CD4-positive, alpha-beta T cell treated with Interferon gamma for 1 hour (primary cell): ENCODE results near the gene SUB1.
"Not testable (repeated sequence)": the region's sequence is repeated elsewhere in the genome, so short reads cannot be mapped to it uniquely, and the experiment has no call there.

ENCODE experiments used
- DNase-seq: peaks from one replicate; pipeline ENCODE4 v3.0.0-alpha.2; 2020

SUB1 gene

DNA sequence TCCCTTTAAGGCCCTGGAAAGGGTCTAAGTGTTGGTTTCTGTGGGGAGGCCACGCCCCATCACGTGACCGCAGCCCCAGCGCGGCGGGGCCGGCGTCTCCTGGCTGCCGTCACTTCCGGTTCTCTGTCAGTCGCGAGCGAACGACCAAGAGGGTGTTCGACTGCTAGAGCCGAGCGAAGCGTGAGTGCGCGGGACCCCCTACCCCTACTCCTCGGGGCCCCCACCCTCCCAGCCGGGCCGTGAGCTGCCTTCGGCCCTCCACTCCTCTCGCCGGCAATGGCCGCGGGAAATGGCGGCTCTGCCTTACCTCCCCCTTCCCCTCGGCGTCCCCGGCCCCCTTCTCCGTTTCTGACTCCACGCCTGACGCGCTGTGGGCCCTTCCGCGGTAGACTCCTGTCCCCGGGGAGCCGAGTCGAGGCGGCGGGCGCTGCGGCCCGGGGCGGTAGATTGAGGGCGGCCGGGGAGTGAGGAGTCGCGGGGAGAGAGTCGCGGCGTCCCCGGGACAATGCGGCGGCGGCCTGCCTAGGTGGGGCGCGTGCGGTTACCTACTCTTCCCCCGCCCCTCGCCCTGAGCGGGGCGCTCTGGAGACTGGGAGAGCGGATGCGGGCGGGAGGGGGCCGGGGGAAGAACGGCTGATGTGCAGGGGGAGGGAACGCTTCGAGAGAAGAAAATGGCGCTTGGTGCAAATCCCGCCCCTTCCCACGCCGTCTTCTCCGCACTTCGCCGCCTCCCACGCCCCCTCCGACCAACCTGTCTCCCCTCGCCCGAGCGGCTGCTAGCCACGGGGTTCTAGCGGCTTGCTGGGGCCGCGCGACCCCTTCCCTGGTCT lies at the start of gene SUB1:
Gene SUB1, plus strand, starts transcription at position 112 of the 830 bp plus-strand sequence. CDS start 2,956 bp downstream, outside the sequence.
- DNase-seq: peak; percentile 94

DNA sequence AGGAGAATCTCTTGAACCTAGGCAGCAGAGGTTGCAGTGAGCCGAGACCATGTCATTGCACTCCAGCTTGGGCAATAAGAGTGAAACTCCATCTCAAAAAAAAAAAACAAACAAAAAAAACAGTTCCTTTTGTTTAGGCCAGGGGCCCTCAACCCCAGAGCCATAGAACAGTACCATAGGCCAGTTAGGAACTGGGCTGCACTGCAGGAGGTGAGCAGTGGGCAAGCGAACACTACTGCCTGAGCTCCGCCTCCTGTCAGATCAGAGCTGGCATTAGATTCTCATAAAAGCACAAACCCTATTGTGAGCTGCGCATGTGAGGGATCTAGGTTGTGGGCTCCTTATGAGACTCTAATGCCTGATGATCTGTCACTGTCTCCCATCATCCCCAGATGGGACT lies 49.1 kb upstream of the SUB1 start:
- DNase-seq: no peak

DNA sequence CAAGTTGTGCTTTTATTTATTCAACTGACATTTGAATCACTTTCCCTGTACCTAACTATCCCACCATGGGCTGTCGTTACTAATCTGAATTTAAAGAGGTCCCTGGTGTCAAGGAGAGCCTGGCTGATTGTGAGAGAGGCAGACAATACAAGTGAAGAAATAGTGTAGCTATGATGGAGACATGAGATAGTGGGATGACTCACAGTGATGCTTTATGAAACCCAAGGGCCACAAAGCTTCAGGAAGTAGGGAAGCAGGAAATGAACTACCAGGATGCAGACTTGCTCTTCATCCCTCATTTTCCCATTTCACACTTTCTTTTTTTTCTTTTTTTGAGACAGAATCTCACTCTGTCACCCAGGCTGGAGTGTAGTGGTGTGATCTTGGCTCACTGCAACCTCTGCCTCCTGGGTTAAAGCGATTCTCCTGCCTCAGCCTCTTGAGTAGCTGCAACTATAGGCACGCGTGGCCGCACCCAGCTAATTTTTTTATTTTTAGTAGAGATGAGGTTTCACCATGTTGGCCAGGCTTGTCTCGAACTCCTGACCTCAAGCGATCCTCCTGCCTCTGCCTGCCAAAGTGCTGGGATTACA lies 47.8 kb upstream of the SUB1 start:
- DNase-seq: not testable (repeated sequence)

DNA sequence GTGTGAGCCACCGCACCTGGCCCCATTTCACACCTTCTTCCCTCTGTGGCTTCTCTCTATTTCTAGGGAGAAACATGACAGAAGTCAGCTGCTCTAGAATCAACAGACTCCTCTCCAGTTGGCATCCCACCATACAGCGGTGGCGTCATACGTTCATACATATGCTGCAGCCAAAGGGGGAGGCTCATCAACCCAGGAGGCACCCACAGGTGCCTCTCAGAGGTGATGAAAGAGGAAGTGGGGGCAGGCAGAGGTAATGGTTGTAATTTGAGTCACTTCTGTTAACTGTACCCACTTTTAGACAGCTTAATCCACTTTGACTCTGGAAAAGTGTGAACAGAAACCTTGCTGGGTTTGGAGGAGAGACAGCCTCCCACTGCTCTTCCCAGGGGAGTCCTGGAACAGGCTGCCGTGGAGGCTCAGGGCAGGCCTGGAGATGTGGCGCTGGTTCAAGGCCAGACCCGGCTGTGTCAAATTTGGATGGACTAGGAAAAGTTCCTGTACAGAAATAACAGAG lies 47.3 kb upstream of the SUB1 start:
- DNase-seq: peak; percentile 53

DNA sequence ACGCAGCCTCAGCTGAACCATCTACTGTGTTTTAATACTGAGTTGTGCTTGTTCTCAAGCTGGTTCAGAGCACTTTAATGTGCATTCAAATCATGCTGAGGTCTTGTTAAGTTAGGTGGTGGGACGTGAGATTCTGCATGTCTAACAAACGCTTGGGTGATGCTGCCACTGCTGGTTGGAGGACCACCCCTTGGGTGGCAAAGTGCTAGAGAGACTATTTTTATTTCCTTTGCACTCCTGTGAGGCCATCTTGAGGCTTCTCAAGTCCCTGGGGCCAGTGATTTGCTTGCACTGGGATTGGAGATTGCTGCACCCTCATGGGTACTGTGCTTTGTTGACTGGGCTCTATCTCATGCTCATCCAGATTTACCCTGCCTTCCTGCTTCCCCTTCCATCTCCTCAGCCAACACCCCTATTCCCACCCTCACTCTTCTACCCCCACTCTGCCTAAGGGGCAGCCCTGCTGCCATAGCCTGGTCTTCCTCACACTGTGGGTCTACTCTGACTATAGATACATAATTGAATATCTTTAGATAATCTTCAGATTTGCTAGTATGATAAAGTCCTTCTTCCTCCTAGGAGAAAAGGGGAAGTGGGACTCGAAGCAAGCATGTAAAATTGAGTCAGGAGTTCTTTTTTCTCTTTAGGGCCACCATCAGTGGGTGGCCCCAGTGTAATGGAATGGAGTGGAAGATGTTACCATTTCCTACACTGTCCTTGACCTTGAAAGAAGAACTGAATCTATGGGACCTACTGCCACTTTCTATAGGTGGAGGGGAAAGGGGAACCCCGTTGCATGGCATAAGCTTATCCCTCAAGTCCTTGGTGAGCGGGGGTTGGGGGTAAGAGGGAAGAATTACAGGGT lies 45.1 kb upstream of the SUB1 start:
- DNase-seq: no peak

DNA sequence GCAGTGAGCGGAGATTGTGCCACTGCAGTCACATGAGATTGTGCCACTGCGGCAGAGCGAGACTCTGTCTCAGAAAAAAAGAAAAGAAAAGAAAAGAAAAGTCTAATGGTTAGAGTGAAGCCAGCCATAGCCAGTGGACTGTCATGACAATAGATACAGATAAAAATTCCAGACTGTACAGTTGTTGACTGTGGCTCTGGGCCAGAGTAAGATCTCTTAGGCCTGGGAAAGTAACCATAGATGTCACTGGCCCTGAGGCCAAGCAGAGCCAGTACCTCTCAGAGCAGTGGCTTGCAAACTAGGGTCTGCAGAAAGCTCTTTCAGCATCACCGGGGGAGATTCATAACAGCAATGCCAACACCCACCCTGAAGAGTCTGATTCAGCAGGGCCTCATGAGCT lies 44.1 kb upstream of the SUB1 start:
- DNase-seq: no peak

DNA sequence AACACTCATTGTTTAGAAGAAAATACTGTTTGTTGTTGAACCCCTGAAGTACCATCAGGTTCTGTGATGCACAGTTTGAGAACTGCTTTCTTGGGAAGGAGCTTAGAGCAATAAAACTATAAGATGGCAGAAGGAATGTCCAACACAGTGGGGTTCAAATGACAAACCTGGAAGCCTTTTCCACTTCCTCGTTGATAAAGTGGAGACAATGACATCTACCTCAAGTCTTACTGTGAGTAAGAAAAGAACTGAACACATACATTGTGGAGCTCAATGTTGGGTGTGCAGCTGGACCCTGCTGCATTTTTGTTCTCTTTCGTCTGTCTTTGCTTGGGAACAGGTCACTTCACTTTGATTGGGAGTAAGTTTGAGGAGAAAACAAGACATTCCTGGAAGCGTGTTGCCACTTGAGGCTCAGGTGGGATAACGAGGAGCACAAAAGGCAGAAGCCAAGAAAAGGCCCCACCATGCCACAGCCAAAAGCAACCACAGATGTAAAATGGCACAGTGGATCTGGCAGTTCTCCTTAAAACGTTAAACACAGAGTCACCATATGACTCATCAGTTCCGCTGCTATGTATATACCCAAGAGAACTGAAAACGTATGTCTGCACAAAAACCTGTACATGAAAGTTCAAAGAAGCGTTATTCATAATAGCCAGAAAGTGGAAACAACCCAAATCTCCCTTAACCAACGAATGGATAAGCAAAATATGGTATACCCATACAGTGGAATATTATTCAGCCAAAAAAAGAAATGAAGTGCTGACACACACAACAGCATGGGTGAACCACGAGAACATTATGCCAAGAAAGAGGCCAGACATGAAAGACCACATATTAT lies 42.9 kb upstream of the SUB1 start:
- no peak for DNase-seq

DNA sequence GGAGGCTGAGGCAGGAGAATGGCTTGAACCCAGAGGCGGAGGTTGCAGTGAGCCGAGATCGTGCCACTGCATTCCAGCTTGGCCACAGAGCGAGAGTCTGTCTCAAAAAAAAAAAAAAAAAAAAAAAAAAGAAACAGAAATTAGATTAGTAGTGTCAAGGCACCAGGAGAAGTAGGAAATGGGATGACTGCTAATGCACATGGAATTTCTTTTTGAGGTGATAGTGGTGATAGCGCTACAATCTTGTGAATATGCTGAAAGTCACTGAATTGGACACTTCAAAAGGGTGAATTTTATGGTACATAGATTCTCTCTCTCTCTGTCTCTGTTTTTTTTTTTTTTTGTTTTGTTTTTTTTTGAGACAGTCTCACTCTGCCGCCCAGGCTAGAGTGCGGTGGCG lies 42.1 kb upstream of the SUB1 start:
- no peak for DNase-seq

DNA sequence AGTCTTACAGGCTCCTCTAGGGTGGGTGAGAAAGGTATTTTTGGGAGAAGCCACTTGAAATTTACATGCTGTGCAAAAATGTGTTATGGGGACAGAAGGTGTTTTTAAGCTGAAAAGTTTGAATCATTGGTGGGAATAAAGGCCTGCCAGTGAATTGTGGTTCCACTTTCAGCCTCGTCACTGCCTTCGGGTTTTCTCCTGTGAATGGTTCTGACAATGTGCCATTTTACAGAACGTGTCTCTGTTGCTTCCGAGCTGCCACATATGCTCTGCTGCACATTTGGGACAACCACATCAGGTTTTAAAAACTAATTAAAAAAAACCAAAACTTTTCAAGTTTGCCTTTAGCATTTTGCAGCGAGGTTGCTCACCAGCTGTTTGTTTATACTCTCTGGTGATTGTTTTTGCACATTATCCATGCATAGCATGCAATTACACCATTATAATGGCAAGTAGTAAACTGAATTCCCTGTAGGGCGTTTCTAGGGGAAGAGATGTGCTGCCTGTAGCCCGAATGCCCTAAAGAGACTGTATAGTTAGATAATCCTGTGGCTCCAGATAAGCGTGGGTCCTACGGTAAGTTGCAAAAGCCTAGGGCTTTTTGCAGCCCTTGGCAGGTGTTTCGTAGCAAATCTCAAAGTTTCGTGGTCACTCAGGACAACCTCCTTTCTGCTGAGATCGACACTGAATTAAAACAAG lies 40.1 kb upstream of the SUB1 start:
- no peak for DNase-seq

DNA sequence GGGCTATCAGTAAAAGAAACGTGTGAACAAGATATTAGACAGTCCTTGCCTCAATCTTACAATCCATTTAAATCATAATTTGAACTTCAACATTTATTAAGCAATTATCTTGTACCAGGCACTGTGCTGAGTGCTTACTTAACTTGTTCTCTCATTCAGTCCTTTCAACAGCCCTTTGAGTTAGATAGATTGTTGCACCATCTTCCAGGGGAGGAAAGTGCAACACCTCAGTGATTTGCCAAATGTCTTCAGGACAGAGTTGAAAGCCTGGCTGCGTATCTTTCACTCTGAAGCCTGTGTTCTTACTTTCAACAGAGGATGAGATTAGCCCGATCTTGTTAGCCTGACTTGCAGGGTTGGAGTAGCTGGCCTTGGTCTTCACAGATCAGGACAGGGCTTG lies 34.2 kb upstream of the SUB1 start:
- DNase-seq: no peak

DNA sequence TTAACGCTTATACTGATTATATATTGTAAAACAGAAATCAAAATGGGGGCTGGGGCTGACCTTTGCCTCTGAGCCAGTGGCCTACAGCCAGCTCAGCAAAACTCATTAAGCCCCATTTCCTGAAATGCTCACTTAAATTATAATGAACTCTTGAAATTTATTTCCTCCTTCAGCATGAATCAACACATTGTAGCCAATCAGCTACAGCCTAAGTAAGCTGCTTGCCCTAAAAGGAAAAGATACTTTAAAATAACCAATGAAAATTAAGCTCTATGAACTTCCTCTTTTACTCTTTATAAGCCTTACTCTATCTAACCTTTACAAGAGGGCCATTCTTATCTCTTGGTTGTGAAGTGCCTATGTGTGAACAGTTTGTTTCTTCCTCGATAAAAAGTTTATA lies 33.5 kb upstream of the SUB1 start:
- DNase-seq: no peak

DNA sequence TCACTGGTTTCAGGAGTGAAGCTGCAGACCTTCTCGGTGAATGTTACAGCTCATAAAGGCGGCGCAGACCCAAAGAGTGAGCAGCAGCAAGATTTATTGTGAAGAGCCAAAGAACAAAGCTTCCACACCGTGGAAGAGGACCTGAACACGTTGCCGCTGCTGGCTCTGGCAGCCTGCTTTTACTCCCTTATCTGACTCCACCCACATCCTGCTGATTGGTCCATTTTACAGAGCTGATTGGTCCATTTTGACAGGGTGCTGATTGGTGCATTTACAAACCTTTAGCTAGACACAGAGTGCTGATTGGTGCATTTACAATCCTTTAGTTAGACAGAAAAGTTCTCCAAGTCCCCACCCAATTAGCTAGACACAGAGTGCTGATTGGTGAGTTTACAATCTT lies 32.9 kb upstream of the SUB1 start:
- not testable (repeated sequence) for DNase-seq

DNA sequence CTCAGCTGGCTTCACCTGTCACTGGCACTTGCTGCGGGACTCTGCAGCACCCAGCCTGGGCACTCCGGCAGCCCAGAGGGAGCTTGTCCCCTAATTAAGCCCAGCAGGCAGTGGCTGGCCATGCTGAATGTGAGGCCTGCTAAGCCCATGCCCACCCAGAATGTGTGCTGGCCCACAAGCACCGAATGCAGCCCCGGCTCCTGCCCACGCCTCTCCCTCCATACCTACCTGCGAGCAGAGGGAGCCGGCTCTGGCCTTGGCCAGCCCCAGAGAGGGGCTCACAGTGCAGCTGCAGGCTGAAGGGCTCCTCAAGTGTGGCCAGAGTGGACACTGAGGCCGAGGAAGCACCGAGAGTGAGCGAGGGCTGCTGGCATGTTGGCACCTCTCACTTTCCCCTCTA lies 32.4 kb upstream of the SUB1 start:
- DNase-seq: no peak

DNA sequence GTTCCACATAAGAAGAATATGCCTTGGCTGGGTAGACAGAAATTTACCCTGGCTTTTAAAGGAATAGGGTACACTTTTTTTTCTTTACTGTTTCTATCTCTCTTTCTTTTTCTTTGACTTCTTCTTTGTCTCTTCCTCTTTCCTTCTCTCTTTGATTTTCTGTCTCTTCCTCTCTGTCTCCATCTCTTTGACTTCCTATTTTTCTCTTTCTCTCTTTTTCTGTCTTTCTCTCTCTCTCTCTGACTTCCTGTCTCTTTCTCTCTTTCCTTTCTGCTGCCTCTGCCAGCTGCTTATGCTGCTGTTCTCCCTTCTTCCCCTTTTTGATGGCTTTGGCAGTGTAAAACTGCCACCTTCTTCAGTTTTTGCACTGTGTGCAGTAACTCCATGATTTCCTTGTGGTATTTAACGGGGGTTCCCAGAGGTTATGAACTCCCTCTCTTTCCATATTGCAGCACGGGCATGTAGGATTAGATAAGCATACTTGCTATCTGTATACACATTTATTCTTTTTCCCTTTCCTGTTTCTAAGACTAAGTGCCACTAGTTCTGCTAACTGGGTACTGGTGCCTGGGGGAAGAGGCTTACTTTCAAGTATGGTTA lies 31.1 kb upstream of the SUB1 start:
- DNase-seq: not testable (repeated sequence)

DNA sequence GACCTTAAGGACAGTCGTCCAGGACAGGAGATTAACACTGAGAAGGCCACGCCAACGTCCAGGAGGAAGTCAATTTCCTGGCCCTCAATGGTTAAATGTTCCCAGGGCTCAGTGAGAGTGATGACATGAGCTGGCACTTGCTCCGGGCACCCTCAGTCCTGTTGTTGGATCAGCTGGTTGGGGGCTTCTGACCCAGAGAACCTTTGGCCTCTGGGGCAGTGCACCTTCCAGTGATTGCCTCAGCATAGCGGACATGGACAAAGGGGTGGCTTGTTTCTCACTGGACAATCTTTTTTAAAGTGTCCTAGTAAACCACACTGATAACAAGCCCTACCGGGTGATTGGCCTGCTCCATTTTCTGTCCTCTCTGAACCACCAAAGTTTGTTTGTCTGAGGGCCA lies 28.8 kb upstream of the SUB1 start:
- not testable (repeated sequence) for DNase-seq

DNA sequence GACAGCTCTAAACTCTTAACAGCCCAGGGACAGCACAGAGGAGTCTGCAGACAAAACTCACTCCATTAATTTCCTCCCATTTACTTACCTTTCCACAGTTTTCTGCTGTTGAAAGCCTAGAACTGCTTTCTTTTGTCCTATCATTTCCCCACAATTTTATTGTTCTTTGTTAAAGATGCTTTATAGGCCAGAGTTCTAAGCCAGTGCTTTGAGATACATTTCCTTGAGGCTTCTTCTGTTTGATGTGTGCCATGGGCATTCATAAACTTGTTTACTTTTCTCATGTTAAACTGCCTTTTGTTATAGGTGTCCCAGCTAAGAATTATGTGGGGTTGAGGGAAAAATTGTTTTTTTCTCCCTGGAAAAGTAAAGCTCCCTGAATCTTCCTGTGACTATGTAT lies 25.9 kb upstream of the SUB1 start:
- no peak for DNase-seq

DNA sequence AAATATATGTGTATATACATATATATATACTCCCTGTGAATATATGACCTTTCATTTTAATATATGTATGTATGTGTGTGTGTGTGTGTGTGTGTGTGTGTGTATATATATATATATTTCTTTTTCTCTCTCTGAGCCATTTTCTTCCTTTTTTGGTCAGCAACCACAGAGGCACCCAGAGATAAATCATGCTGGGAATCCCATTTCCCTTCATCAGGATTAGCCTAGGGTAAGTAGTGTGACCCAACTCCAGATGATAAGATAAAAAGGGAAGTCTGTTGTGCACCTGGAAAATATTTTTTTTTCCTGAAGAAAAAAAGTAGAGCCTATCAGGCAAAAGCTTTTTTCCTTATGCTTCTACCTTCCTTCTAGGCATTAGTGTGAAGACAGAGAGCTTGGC lies 25.4 kb upstream of the SUB1 start:
- DNase-seq: no peak

DNA sequence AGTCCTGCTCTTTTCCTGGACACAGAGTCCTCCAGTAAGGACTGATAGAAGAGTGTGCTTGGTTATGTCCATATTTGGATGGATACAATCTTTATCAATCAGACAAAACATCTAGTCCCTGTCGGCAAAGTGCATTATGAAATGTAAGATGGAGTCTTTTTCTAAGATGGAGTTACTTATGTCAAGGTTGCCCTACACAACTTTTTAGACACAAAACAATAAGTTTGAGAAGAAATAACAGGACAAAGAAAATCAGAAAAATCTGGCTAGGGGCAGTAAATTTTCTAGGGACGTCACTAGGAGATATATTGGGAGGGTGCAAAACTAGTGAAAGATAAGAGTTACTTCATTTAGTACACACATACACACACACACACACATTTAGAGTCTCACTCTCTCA lies 23.3 kb upstream of the SUB1 start:
- no peak for DNase-seq

DNA sequence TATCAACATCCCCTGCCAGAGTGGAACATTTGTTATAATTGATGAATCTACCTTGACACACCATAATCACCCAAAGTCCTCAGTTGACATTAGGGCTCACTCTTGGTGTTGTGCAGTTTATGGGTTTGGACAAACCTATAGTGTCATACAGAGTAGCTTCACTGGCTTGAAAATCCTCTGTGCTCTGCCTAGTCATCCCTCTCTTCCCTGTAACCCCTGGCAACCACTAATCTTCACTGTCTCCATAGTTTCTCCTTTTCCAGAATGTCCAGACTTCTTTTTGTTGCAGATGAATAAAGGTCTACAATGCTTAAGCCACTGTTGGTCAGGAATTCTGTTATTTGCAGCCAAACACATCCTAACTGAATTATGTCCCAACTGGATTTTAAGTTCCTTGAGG lies 22.5 kb upstream of the SUB1 start:
- DNase-seq: no peak

DNA sequence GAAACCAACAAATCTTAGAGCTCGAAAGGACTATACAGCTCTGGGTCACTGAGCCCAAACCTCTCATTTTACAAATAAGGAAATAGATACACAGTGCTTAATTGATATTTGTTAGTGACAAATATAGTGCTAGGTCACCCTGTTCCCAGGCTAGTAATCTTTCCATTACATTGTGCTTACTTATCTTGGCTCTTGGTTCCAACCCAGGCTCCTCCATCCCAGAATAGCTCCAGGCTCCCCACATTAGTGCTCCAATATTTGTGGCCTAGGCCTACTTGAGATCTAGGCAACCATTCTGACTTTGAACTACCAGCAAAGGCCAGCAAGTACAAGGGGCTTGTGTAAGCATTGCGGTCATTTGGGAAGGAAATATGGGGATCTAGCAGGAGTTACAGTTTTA lies 21.7 kb upstream of the SUB1 start:
- DNase-seq: no peak

DNA sequence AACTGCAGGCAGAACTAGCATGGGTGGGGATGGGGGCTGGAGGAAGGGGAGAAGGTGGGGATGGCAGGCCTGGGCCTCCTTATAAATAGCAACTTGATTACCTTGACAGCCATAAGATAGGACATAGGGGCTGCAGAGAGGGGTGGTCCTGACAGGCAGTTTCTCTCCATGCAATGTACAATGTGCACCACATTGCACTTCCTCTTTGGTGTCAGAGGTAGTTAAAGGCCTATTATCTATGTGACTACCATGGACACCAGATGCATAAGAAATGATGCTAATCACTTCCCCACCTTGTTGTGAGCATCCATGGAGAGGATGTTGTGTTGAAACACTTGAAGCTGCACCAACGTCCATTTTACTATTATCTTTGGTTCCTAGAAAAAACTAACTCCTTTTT lies 20.2 kb upstream of the SUB1 start:
- DNase-seq: no peak
